Smooth muscle cell of the pulmonary artery (primary cell): ENCODE measurements around the gene DUSP7. TPM values are rescaled to one million over a fixed set of nuclear protein-coding genes. Genes with fewer than 3 reads are reported as not detected.

ENCODE experiments used
- total RNA-seq: library from RNA; depleted of rRNA; stranded (reverse); fragments of >200 nt; gene quantifications from 2 replicates; pipeline ENCODE4 v1.2.3, GENCODE V29; 2014

Gene DUSP7, protein sequence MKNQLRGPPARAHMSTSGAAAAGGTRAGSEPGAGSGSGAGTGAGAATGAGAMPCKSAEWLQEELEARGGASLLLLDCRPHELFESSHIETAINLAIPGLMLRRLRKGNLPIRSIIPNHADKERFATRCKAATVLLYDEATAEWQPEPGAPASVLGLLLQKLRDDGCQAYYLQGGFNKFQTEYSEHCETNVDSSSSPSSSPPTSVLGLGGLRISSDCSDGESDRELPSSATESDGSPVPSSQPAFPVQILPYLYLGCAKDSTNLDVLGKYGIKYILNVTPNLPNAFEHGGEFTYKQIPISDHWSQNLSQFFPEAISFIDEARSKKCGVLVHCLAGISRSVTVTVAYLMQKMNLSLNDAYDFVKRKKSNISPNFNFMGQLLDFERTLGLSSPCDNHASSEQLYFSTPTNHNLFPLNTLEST
- 11.1 and 17.5 TPM in 2 replicates for total RNA-seq

DNA sequence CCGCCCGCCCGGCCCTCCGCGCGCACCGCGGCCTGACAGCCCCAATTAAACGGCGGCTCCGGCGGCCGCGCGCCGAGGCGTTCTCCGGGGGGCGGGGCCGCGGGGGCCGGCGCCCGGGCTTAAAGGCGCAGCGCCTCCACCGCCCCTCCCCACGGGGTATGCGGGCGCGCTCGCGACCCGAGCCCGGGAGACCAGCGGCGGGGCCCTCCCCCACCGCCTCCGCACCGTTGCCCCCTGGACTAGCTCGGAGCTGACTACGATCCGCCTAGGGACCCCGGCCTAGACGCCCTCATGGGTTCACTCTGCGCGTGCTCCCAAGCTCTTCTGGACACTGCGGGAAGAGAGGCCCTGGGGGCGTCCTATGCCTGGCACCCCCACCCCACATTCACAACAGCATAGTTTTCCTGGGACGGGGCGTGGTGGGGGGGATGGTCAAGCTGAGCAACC is at the start of gene DUSP7:
TSS of gene DUSP7 (minus strand) at position 51 of the 447 bp plus-strand sequence. CDS start 205 bp downstream, outside the sequence.

Other genes starting within 250 kb of the DUSP7 start
- gene IQCF2, start 195.0 kb downstream of the DUSP7 start, total RNA-seq = not detected in 2 replicates
- gene IQCF5, start 181.0 kb downstream of the DUSP7 start, total RNA-seq = not detected in 2 replicates
- not detected in 2 replicates for gene IQCF1, start 153.2 kb downstream of the DUSP7 start, total RNA-seq
- 16.6 and 27.6 TPM in 2 replicates for gene RRP9, start 114.7 kb downstream of the DUSP7 start, total RNA-seq
- gene PARP3, start 114.2 kb downstream of the DUSP7 start, total RNA-seq = 23.8 and 38.6 TPM in 2 replicates
- gene GPR62, start 101.2 kb downstream of the DUSP7 start, total RNA-seq = 0.07 TPM in 1 of 2 replicates, not detected in the other
- 35.6 and 62.8 TPM in 2 replicates for gene PCBP4, start 89.1 kb downstream of the DUSP7 start, total RNA-seq
- gene ABHD14B, start 82.5 kb downstream of the DUSP7 start, total RNA-seq = 29.6 and 35.1 TPM in 2 replicates
- 14.7 and 18.2 TPM in 2 replicates for gene ABHD14A, start 81.5 kb downstream of the DUSP7 start, total RNA-seq
- gene ACY1, start 73.0 kb downstream of the DUSP7 start, total RNA-seq = 33.5 and 39.6 TPM in 2 replicates
- 590 and 640 TPM in 2 replicates for gene RPL29, start 60.7 kb downstream of the DUSP7 start, total RNA-seq
- gene POC1A, start 97.9 kb upstream of the DUSP7 start, total RNA-seq = 5.4 and 7.4 TPM in 2 replicates
- 24.9 and 40.3 TPM in 2 replicates for gene ALAS1, start 141.6 kb upstream of the DUSP7 start, total RNA-seq
- gene TLR9, start 169.1 kb upstream of the DUSP7 start, total RNA-seq = under 0.01 and 0.23 TPM in 2 replicates
- 56.5 and 72.7 TPM in 2 replicates for gene TWF2, start 182.6 kb upstream of the DUSP7 start, total RNA-seq
- gene PPM1M, start 189.2 kb upstream of the DUSP7 start, total RNA-seq = 28.5 and 28.8 TPM in 2 replicates
- 85.0 and 91.9 TPM in 2 replicates for gene WDR82, start 222.1 kb upstream of the DUSP7 start, total RNA-seq
- 4.7 and 5.3 TPM in 2 replicates for gene GLYCTK, start 231.3 kb upstream of the DUSP7 start, total RNA-seq